Measurements from ENCODE around the gene TXK.

The TXK gene

GRCh38 chr4:48018112-48018511 is 115.9 kb downstream of the TXK start:
- DNase-seq (ENCODE audit: low read depth), result no peak

GRCh38 chr4:48017108-48017571 is 116.9 kb downstream of the TXK start:
- no peak for DNase-seq (ENCODE audit: low read depth)

All from stimulated activated CD8-positive, alpha-beta memory T cell treated with anti-CD3 and anti-CD28 coated beads, Interleukin-12 subunit alpha, Interleukin-12 subunit beta, amount 100 ng/mL, for 1 hour (primary cell).